ENCODE results near the gene PXDN.

Gene PXDN

GRCh38 chr2:1584051-1584531, 160.2 kb downstream of the PXDN start:
- H3K4me3 ChIP-seq (ENCODE audit: low read depth, low read length): no peak overlapping the region
- DNase-seq (ENCODE audit: low read depth): no peak
- no peak for TF ChIP-seq CTCF (IDR thresholded peaks at IDR 0.05; ENCODE audit: control insufficient read depth, extremely low read depth, insufficient read depth)

GRCh38 chr2:1582891-1583341, 161.4 kb downstream of the PXDN start:
- no peak for TF ChIP-seq CTCF (IDR thresholded peaks at IDR 0.05; ENCODE audit: control insufficient read depth, extremely low read depth, insufficient read depth)
- no peak for DNase-seq (ENCODE audit: low read depth)
- H3K4me3 ChIP-seq (ENCODE audit: low read depth, low read length): no peak overlapping the region

- no peak for TF ChIP-seq CTCF (IDR thresholded peaks at IDR 0.05; ENCODE audit: control insufficient read depth, extremely low read depth, insufficient read depth)
- H3K4me3 ChIP-seq (ENCODE audit: low read depth, low read length): no peak overlapping the region
- no peak for DNase-seq (ENCODE audit: low read depth)
Measured at GRCh38 chr2:1581965-1582625, 162.2 kb downstream of the PXDN start.
